Spleen (tissue), 11 donors: ENCODE data around the gene ACTN1. TPM values are rescaled to one million over a fixed set of nuclear protein-coding genes. Genes with fewer than 3 reads are reported as not detected.
A peak's percentile ranks its signal among the peaks of the same experiment; 100 is the strongest.

Experiments
- DNase-seq: peaks from one replicate; pipeline ENCODE4 v3.0.0-alpha.2; 2020
- H3K27ac ChIP-seq, 8 donors: fragments of 200-600 bp; sonication (generic) in 7 of 8; 1 replicate in 4 of 8; 2 replicates in 4 of 8; pipeline versions ENCODE4 v1.5.0 to v1.8.0; 2016 to 2021; ENCODE audit warnings: inconsistent platforms in 4 of 8, mild to moderate bottlenecking in 4 of 8, moderate library complexity in 1 of 8
- H3K27me3 ChIP-seq, 7 donors: fragments of 200-600 bp; sonication (generic) in 6 of 7; replicated peaks in 1 of 7; 1 replicate in 4 of 7; 2 replicates in 3 of 7; pipeline versions ENCODE4 v1.5.0 to v1.8.0; 2016 to 2021; ENCODE audit warnings: inconsistent platforms in 3 of 7, mild to moderate bottlenecking in 1 of 7
- H3K36me3 ChIP-seq, 6 donors: fragments of 200-600 bp; sonication (generic) in 5 of 6; 1 replicate in 4 of 6; 2 replicates in 2 of 6; pipeline versions ENCODE4 v1.5.0 to v1.8.0; 2016 to 2021; ENCODE audit warnings: inconsistent platforms in 2 of 6
- H3K4me1 ChIP-seq, 6 donors: fragments of 200-600 bp; sonication (generic) in 5 of 6; 1 replicate in 3 of 6; 2 replicates in 3 of 6; pipeline versions ENCODE4 v1.5.0 to v1.8.0; 2016 to 2021; ENCODE audit warnings: inconsistent platforms in 3 of 6
- H3K4me3 ChIP-seq, 8 donors: fragments of 200-600 bp; sonication (generic) in 7 of 8; 1 replicate in 4 of 8; 2 replicates in 4 of 8; pipeline versions ENCODE4 v1.5.0 to v1.8.0; 2016 to 2021; ENCODE audit warnings: inconsistent platforms in 4 of 8, mild to moderate bottlenecking in 4 of 8, moderate library complexity in 2 of 8
- H3K9me3 ChIP-seq, 8 donors: fragments of 200-600 bp; sonication (generic) in 7 of 8; 1 replicate in 4 of 8; 2 replicates in 4 of 8; pipeline versions ENCODE4 v1.5.0 to v1.8.0; 2016 to 2021; ENCODE audit warnings: inconsistent platforms in 4 of 8
- POLR2A ChIP-seq, 3 donors: fragments of 450-650 bp; IDR thresholded peaks; one replicate each; pipeline ENCODE4 v1.5.1; 2017; ENCODE audit warnings: antibody characterized with exemption in 3 of 3, mild to moderate bottlenecking in 1 of 3
- POLR2AphosphoS5 ChIP-seq, 3 donors: sonication (generic); formaldehyde crosslinking; IDR thresholded peaks; one replicate each; pipeline ENCODE4 v1.5.1; 2017; ENCODE audit warnings: antibody characterized with exemption in 3 of 3
- WGBS, 5 donors: extraction: QIAGEN DNeasy Blood & Tissue Kit in 3 of 5; methylation state at CpG; one replicate each; pipeline versions ENCODE4 v1.1.5 to v1.1.7; 2013 to 2018; 5-methylcytosine and 5-hydroxymethylcytosine counted together
- intact Hi-C: fragments of 100-400 bp; cut with DNase I; formaldehyde crosslinking; loops from one replicate; pipeline ENCODE4 v1.15.0; 2023; ENCODE audit warnings: low total_unique reads
- polyA plus RNA-seq, 3 donors: library from polyadenylated mRNA; stranded (reverse); fragments of 200-250 nt; gene quantifications; one replicate each; pipeline ENCODE4 v1.2.1, GENCODE V29; 2013
- total RNA-seq, 7 donors: library from RNA; depleted of rRNA in 3 of 7; stranded (reverse); fragments of >200 nt in 3 of 7; fragmentation: NEBNext Ultra II Directional in 4 of 7; extraction: Animal tissue kit (Norgen Biotek cat#: 25700) in 4 of 7; gene quantifications; one replicate each; pipeline versions ENCODE4 v1.1.0 to v1.2.1, GENCODE V29; 2016 to 2021
- TF ChIP-seq, protein P1 (sequence below), 11 experiments: fragments of 200-600 bp in 7 of 11; fragments of 450-650 bp in 4 of 11; sonication (generic) in 4 of 11; IDR thresholded peaks in 8 of 11; conservative IDR thresholded peaks in 3 of 11; 1 replicate in 7 of 11; 2 replicates in 4 of 11; pipeline versions ENCODE4 v1.4.0 to v1.8.0; 2016 to 2021; ENCODE audit warnings: antibody characterized with exemption in 11 of 11, inconsistent platforms in 4 of 11, mild to moderate bottlenecking in 1 of 11
- donor health status: healthy with polysubstance abuse.
- donor health status: DM: no; HTN: no; CAD: no; lungs with moderate emphysema.
- donor health status: DM: no; HTN: no; CAD: no.
- donor health status: Bipolar disorder and iron deficiency.
- donor health status: healthy.
- donor health status: DM: no; HTN: no; CAD: no.
- donor health status: DM: yes; HTN: yes; CAD: no.

ACTN1 gene
- total and polyA plus RNA-seq, 10 donors: 15.4 to 315 (median 95.4) TPM

DNA sequence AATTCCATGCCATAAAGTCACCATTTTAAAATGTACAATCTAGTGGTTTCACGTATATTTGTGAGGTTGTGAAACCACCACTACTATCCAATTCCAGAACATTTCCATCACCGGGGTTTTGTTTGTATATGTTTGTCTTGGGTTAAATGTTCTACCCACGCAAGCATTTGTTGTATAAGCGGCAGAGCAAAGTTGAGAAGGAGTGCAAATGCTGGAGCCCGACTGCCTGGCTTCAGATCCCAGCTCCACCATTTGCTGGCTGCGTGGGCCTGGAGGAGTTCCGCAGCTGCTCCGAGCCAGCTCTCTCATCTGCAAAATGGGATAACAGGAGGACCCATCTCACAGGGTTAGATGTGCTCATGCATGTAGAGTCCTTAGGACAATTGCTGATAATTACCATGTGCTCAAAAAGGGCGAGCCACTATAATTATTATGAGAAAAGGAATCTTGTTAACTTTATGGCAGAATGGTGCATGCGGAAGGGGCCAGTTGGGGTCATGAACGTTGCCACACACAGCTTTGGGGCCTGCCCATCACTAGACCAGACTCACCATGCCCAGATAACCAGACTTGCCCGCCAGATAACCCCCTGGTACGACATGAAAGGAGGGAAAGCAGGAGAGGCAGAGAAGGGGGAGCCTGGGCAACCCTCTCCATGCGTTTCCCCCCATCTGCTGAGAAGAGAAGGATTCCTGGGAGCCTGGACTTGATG lies 6.4 kb downstream of the ACTN1 start:
- WGBS, 5 donors: 85 to 92% (median 90%) methylated on average over 13 to 14 of the region's 14 CpGs
- DNase-seq: peak; percentile 40
- Histone ChIP-seq H3K27ac (peak overlapping the region in 1 of 8 donors; percentile 58), H3K9me3 (peaks cover 0 to 12% (median 5%) of the 10 kb centered on the region in 8 donors), H3K27me3 (peaks cover 0 to 22% (median 3%) of the 10 kb centered on the region in 7 donors), H3K4me3 (no peak overlapping the region), H3K4me1 (peaks cover 17 to 91% (median 64%) of the 10 kb centered on the region in 6 donors), H3K36me3 (peaks cover 0 to 43% (median 7%) of the 10 kb centered on the region in 6 donors)
- TF ChIP-seq POLR2A (IDR thresholded peaks at IDR 0.05): no peak
- TF ChIP-seq, protein P1, sequence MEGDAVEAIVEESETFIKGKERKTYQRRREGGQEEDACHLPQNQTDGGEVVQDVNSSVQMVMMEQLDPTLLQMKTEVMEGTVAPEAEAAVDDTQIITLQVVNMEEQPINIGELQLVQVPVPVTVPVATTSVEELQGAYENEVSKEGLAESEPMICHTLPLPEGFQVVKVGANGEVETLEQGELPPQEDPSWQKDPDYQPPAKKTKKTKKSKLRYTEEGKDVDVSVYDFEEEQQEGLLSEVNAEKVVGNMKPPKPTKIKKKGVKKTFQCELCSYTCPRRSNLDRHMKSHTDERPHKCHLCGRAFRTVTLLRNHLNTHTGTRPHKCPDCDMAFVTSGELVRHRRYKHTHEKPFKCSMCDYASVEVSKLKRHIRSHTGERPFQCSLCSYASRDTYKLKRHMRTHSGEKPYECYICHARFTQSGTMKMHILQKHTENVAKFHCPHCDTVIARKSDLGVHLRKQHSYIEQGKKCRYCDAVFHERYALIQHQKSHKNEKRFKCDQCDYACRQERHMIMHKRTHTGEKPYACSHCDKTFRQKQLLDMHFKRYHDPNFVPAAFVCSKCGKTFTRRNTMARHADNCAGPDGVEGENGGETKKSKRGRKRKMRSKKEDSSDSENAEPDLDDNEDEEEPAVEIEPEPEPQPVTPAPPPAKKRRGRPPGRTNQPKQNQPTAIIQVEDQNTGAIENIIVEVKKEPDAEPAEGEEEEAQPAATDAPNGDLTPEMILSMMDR (IDR thresholded peaks at IDR 0.05 in 8 of 11, conservative IDR thresholded peaks at IDR 0.05 in 3 of 11): no peak
- no peak for TF ChIP-seq POLR2AphosphoS5 (IDR thresholded peaks at IDR 0.05)
- intact Hi-C loops: no loop called here

- H3K36me3 ChIP-seq: peaks cover 0 to 43% (median 7%) of the 10 kb centered on the region in 6 donors
- peaks cover 0 to 11% (median 0%) of the 10 kb centered on the region in 7 donors for H3K27me3 ChIP-seq
- H3K4me3 ChIP-seq: no peak overlapping the region
- peaks cover 9 to 91% (median 64%) of the 10 kb centered on the region in 6 donors for H3K4me1 ChIP-seq
- TF ChIP-seq, protein P1 (IDR thresholded peaks at IDR 0.05 in 8 of 11, conservative IDR thresholded peaks at IDR 0.05 in 3 of 11): no peak
- TF ChIP-seq POLR2A (IDR thresholded peaks at IDR 0.05) (no peak), POLR2AphosphoS5 (IDR thresholded peaks at IDR 0.05) (no peak)
- H3K9me3 ChIP-seq: peaks cover 0 to 12% (median 5%) of the 10 kb centered on the region in 8 donors
- H3K27ac ChIP-seq: peak overlapping the region in 6 of 8 donors; percentile 4 to 75 (median 45)
- DNase-seq: peak; percentile 25
- 81 to 90% (median 87%) methylated on average over 9 of the region's 9 CpGs for WGBS, 5 donors
- intact Hi-C loops: no loop called here
Measured at GRCh38 chr14:68971411-68972035, 7.6 kb downstream of the ACTN1 start.

DNA sequence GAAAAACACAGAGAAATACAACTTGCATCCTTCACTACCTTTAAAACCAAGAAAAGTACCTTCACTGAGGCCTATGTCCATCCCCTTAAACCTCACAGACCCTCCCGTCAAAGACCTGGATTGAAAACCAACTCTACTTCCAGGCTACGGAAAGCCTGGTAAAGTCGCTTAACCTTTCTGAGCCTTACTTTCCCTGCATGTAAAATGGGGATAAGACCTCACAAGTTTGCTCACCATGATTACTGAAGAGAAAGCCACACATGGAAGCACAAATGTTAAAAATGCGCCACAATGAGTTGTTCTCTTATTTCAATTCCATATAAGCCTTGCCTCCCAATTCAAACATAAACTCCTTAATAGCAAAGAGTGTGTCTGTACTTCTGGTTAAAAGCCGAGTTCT lies 8.4 kb downstream of the ACTN1 start:
- TF ChIP-seq POLR2A (IDR thresholded peaks at IDR 0.05) (no peak), POLR2AphosphoS5 (IDR thresholded peaks at IDR 0.05) (no peak)
- TF ChIP-seq, protein P1 (IDR thresholded peaks at IDR 0.05 in 8 of 11, conservative IDR thresholded peaks at IDR 0.05 in 3 of 11): no peak
- intact Hi-C loops: no loop called here
- no peak for DNase-seq
- Histone ChIP-seq H3K36me3 (peaks cover 0 to 43% (median 7%) of the 10 kb centered on the region in 6 donors), H3K4me1 (peaks cover 9 to 91% (median 61%) of the 10 kb centered on the region in 6 donors), H3K4me3 (no peak overlapping the region), H3K9me3 (peaks cover 0 to 12% (median 5%) of the 10 kb centered on the region in 8 donors), H3K27ac (peak overlapping the region in 7 of 8 donors; percentile 22 to 75 (median 58)), H3K27me3 (peaks cover 0 to 4% (median 0%) of the 10 kb centered on the region in 7 donors)
- WGBS, 5 donors: 64 to 75% (median 72%) methylated on average over 5 of the region's 5 CpGs
